ENCODE results near the gene AKIRIN1.

DNA sequence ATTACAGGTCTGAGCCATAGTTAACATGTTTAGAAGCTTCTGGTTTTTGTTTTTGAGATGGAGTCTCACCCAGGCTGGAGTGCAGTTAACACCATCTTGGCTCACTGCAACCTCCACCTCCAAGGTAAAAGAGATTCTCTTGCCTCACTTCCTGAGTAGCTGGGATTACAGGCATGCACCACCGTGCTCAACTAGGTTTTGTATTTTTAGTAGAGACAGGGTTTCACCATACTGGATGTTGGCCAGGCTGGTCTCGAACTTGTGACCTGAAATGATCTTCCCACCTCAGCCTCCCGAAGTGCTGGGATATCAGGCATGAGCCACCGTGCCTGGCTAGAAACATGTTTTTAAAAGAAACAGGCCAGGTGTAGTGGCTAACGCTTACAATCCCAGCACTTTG, 45.6 kb downstream of the AKIRIN1 start:
- TF ChIP-seq, protein P1, sequence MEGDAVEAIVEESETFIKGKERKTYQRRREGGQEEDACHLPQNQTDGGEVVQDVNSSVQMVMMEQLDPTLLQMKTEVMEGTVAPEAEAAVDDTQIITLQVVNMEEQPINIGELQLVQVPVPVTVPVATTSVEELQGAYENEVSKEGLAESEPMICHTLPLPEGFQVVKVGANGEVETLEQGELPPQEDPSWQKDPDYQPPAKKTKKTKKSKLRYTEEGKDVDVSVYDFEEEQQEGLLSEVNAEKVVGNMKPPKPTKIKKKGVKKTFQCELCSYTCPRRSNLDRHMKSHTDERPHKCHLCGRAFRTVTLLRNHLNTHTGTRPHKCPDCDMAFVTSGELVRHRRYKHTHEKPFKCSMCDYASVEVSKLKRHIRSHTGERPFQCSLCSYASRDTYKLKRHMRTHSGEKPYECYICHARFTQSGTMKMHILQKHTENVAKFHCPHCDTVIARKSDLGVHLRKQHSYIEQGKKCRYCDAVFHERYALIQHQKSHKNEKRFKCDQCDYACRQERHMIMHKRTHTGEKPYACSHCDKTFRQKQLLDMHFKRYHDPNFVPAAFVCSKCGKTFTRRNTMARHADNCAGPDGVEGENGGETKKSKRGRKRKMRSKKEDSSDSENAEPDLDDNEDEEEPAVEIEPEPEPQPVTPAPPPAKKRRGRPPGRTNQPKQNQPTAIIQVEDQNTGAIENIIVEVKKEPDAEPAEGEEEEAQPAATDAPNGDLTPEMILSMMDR (conservative IDR thresholded peaks at IDR 0.05; ENCODE audit: low read length), result no peak
- no peak for TF ChIP-seq EZH2phosphoT487 (IDR thresholded peaks at IDR 0.05; ENCODE audit: borderline replicate concordance, low read depth, low read length)
